SU-DHL-6 (cell line): Measurements from ENCODE around the gene TBL1X.

Experiments used
- CTCF ChIP-seq: fragments of 200-600 bp; sonication (generic); IDR thresholded peaks from one replicate; pipeline ENCODE4 v1.5.1; 2017; ENCODE audit warnings: antibody characterized with exemption, mild to moderate bottlenecking, low read length, moderate library complexity; ENCODE audit not compliant: insufficient read depth, poor library complexity, severe bottlenecking
- EZH2phosphoT487 ChIP-seq: fragments of 200-600 bp; sonication (generic), shearing (Covaris generic); conservative IDR thresholded peaks from 2 replicates; pipeline ENCODE4 v1.6.1; 2018; ENCODE audit warnings: mild to moderate bottlenecking, antibody characterized with exemption, low read length, moderate library complexity, mixed read lengths

- TF ChIP-seq CTCF (no peak), EZH2phosphoT487 (no peak)
These were observed 238.5 kb downstream of the TBL1X start for GRCh38 chrX:9703406-9703805.
